NCI-H2227 (cell line): ENCODE data around the gene DHCR7.

Experiments used
- DNase-seq: peaks from one replicate; lab custom pipeline; 2025; ENCODE audit not compliant: unreplicated experiment; lab: John Stamatoyannopoulos, UW

DHCR7 gene

DNA sequence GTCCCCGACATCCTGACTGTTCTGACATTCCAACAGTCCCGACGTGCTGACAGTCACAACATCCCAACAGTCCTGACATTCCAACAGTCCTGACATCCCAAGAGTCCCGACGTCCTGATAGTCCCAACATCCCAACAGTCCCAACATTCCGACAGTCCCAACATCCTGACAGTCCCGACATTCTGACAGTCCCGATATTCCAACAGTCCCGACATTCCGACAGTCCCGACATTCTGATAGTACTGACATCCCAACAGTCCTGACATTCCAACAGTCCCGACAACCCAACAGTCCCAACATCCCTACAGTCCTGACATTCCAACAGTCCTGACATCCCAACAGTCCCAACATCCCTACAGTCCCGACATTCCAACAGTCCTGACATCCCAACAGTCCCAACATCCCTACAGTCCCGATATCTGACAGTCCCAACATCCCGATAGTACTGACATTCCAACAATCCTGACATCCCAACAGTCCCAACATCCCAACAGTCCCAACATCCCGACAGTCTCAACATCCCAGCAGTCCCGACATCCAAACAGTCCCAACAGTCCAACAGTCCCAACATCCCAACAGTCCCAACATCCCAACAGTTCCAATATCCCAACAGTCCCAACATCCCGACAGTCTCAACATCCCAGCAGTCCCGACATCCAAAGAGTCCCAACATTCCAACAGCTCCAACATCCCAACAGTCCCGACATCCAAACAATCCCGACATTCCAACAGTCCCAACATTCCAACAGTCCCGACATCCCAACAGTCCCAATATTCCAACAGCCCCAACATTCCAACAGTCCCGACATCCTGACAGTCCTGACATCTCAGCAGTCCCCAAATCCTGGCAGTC is 60.2 kb downstream of the DHCR7 start:
- no peak for DNase-seq

- no peak for DNase-seq
Observed at GRCh38 chr11:71387200-71387599, 61.0 kb downstream of the DHCR7 start.

DNA sequence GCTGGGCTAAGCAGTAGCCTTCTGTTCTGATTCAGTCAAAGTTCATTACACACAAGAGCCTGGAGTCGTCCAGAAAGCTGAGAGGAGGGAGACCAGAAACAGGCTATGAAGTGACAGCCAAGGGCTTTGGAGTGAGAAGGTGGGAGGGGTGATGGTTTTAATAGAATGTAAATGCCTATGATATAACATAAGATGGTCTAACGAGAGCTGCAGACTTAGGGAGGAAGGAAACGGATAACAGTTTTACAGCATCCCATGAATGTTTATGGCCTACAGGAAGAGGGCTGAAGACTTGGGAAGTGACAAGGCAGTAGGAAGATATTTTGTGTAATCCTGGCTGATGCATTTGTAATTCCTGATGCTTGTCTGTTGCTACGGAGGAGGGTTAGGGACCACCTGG is 62.0 kb downstream of the DHCR7 start:
- no peak for DNase-seq

- no peak for DNase-seq
Observed at GRCh38 chr11:71385091-71385490, 63.1 kb downstream of the DHCR7 start.

- no peak for DNase-seq
Observed at GRCh38 chr11:71384561-71384960, 63.6 kb downstream of the DHCR7 start.
